WTC11 (cell line): ENCODE results near the gene STAM2. TPM values are rescaled to one million over a fixed set of nuclear protein-coding genes. Genes with fewer than 3 reads are reported as not detected.

ENCODE experiments used
- ATAC-seq: fragments of 200-7000 bp; cut with Tn5 transposase; 2 replicates; pipeline ENCODE4 v1.10.0; 2021; ENCODE audit warnings: mild to moderate bottlenecking, moderate library complexity
- CTCF ChIA-PET: fragments of 300-600 bp; sonication (Branson Sonifier 250); formaldehyde crosslinking; loops from one replicate; lab custom pipeline; 2021; ENCODE audit warnings: antibody characterized with exemption; lab: Charles Lee
- POLR2A ChIA-PET: fragments of 350-600 bp; sonication (Branson Sonifier 250); formaldehyde crosslinking; loops from one replicate; lab custom pipeline; 2021; ENCODE audit warnings: antibody characterized with exemption; lab: Charles Lee
- DNase-seq: peaks from one replicate; pipeline ENCODE4 v3.0.0; 2021; ENCODE audit warnings: low spot score
- H3K27ac Mint-ChIP-seq: 2 replicates; pipeline ENCODE4 v1.8.0; 2021; ENCODE audit warnings: mixed read lengths
- H3K27me3 Mint-ChIP-seq: 2 replicates; pipeline ENCODE4 v1.8.0; 2021; ENCODE audit warnings: low read depth, mild to moderate bottlenecking, moderate library complexity, mixed read lengths
- H3K36me3 Mint-ChIP-seq: 2 replicates; pipeline ENCODE4 v1.8.0; 2021; ENCODE audit warnings: mixed read lengths
- H3K4me1 Mint-ChIP-seq: 2 replicates; pipeline ENCODE4 v1.8.0; 2022; ENCODE audit warnings: mixed read lengths
- H3K4me3 Mint-ChIP-seq: 2 replicates; pipeline ENCODE4 v1.8.0; 2021; ENCODE audit warnings: mild to moderate bottlenecking, moderate library complexity, mixed read lengths
- H3K9me3 Mint-ChIP-seq: 2 replicates; pipeline ENCODE4 v1.8.0; 2021; ENCODE audit warnings: mixed read lengths
- E2F5 ChIP-seq: sonication (generic); formaldehyde crosslinking; IDR thresholded peaks from 2 replicates; pipeline ENCODE4 v1.8.1; 2022; ENCODE audit warnings: mild to moderate bottlenecking, moderate library complexity, missing genetic modification reagents
- GRHL2 ChIP-seq: fragments of 250-450 bp; sonication (Bioruptor Pico); IDR thresholded peaks from 2 replicates; pipeline ENCODE4 v1.8.0; 2022; ENCODE audit warnings: mild to moderate bottlenecking, moderate library complexity; ENCODE audit not compliant: insufficient replicate concordance, severe bottlenecking
- IRF2 ChIP-seq: sonication (generic); formaldehyde crosslinking; IDR thresholded peaks from 2 replicates; pipeline ENCODE4 v1.8.0; 2022; ENCODE audit warnings: low read depth, missing genetic modification reagents, borderline replicate concordance
- MXD4 ChIP-seq: fragments of 250-450 bp; sonication (Bioruptor Pico); IDR thresholded peaks from 2 replicates; pipeline ENCODE4 v1.8.0; 2021; ENCODE audit warnings: mild to moderate bottlenecking, moderate library complexity, borderline replicate concordance
- NFATC4 ChIP-seq: fragments of 250-450 bp; sonication (Bioruptor Pico); IDR thresholded peaks from 2 replicates; pipeline ENCODE4 v1.9.0; 2021; ENCODE audit warnings: mild to moderate bottlenecking
- NFE2L1 ChIP-seq: sonication (generic); formaldehyde crosslinking; IDR thresholded peaks from 2 replicates; pipeline ENCODE4 v1.8.1; 2023; ENCODE audit warnings: missing genetic modification reagents
- PRRX2 ChIP-seq: fragments of 250-450 bp; sonication (Bioruptor Pico); IDR thresholded peaks from 2 replicates; pipeline ENCODE4 v1.8.0; 2021; ENCODE audit warnings: mild to moderate bottlenecking
- SMAD3 ChIP-seq: sonication (generic); formaldehyde crosslinking; IDR thresholded peaks from 2 replicates; pipeline ENCODE4 v1.8.0; 2022; ENCODE audit warnings: missing genetic modification reagents, mild to moderate bottlenecking, borderline replicate concordance
- SOX15 ChIP-seq: fragments of 250-450 bp; sonication (Bioruptor Pico); IDR thresholded peaks from 2 replicates; pipeline ENCODE4 v1.9.0; 2021; ENCODE audit warnings: mild to moderate bottlenecking
- ZNF121 ChIP-seq: sonication (generic); formaldehyde crosslinking; IDR thresholded peaks from 2 replicates; pipeline ENCODE4 v1.8.0; 2023; ENCODE audit warnings: missing genetic modification reagents
- ZNF138 ChIP-seq: sonication (generic); formaldehyde crosslinking; conservative IDR thresholded peaks from 2 replicates; pipeline ENCODE4 v1.8.1; 2022; ENCODE audit warnings: mild to moderate bottlenecking, moderate library complexity, missing genetic modification reagents
- ZNF232 ChIP-seq: sonication (generic); formaldehyde crosslinking; IDR thresholded peaks from 2 replicates; pipeline ENCODE4 v1.8.0; 2022; ENCODE audit warnings: mild to moderate bottlenecking, missing genetic modification reagents
- ZNF317 ChIP-seq: sonication (generic); formaldehyde crosslinking; IDR thresholded peaks from 2 replicates; pipeline ENCODE4 v1.8.1; 2023; ENCODE audit warnings: low read depth, mild to moderate bottlenecking, moderate library complexity, missing genetic modification reagents, borderline replicate concordance
- ZNF396 ChIP-seq: fragments of 250-450 bp; sonication (Bioruptor Pico); IDR thresholded peaks from 2 replicates; pipeline ENCODE4 v1.8.0; 2021; ENCODE audit warnings: mild to moderate bottlenecking, moderate library complexity, borderline replicate concordance
- ZNF416 ChIP-seq: fragments of 250-450 bp; sonication (Bioruptor Pico); IDR thresholded peaks from 2 replicates; pipeline ENCODE4 v1.9.0; 2021; ENCODE audit warnings: mild to moderate bottlenecking, inconsistent platforms
- total RNA-seq: library from RNA; stranded (reverse); gene quantifications from 3 replicates; pipeline ENCODE4 v1.2.3, GENCODE V29; 2021
- TF ChIP-seq, protein P1 (sequence below): sonication (generic); formaldehyde crosslinking; IDR thresholded peaks from 2 replicates; pipeline ENCODE4 v1.8.0; 2022; ENCODE audit warnings: mild to moderate bottlenecking, missing genetic modification reagents
- TF ChIP-seq, protein P2 (sequence below): fragments of 200-600 bp; IDR thresholded peaks from 2 replicates; pipeline ENCODE4 v1.8.0; 2022; ENCODE audit warnings: antibody characterized with exemption
- TF ChIP-seq, protein P3 (sequence below): fragments of 250-450 bp; sonication (Bioruptor Pico); conservative IDR thresholded peaks from 2 replicates; pipeline ENCODE4 v1.9.0; 2021; ENCODE audit warnings: mild to moderate bottlenecking

The STAM2 gene
- total RNA-seq, 1 experiment from 2014 or later = 9.0 TPM

DNA sequence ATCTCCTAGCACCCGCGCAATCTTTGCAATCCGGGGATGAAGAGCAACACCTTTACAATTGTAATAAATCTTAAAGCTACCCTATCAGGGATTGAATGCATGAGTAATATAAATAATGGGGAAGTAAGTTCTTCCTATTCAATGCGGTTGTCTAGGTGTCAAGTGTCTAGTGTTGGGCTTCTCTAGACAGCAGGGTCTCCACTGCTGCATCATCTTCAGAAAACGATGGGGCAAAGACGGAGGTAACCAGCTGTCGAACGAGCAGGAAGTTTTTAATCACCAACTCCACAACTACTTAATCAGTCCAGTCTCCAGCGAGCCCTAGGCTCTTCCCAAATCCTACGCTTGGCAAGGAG, 573 bp downstream of the STAM2 start:
- peak overlapping the region; percentile 99 for H3K27ac Mint-ChIP-seq
- peak; percentile 8 for ATAC-seq
- peaks cover 25% of the 10 kb centered on the region for H3K9me3 Mint-ChIP-seq
- H3K36me3 Mint-ChIP-seq = peaks cover 16% of the 10 kb centered on the region
- peaks cover 10% of the 10 kb centered on the region for H3K4me1 Mint-ChIP-seq
- H3K4me3 Mint-ChIP-seq = peak overlapping the region; percentile 93
- no peak for TF ChIP-seq SMAD3 (CRISPR knock-in tag)
- no peak for TF ChIP-seq E2F5 (CRISPR knock-in tag)
- no peak for TF ChIP-seq ZNF396 (CRISPR knock-in tag)
- TF ChIP-seq ZNF317 (CRISPR knock-in tag) = no peak
- TF ChIP-seq, protein P1, sequence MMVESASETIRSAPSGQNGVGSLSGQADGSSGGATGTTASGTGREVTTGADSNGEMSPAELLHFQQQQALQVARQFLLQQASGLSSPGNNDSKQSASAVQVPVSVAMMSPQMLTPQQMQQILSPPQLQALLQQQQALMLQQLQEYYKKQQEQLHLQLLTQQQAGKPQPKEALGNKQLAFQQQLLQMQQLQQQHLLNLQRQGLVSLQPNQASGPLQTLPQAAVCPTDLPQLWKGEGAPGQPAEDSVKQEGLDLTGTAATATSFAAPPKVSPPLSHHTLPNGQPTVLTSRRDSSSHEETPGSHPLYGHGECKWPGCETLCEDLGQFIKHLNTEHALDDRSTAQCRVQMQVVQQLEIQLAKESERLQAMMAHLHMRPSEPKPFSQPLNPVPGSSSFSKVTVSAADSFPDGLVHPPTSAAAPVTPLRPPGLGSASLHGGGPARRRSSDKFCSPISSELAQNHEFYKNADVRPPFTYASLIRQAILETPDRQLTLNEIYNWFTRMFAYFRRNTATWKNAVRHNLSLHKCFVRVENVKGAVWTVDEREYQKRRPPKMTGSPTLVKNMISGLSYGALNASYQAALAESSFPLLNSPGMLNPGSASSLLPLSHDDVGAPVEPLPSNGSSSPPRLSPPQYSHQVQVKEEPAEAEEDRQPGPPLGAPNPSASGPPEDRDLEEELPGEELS (CRISPR knock-in tag) = no peak
- TF ChIP-seq ZNF232 (CRISPR knock-in tag) = no peak
- TF ChIP-seq, protein P2, sequence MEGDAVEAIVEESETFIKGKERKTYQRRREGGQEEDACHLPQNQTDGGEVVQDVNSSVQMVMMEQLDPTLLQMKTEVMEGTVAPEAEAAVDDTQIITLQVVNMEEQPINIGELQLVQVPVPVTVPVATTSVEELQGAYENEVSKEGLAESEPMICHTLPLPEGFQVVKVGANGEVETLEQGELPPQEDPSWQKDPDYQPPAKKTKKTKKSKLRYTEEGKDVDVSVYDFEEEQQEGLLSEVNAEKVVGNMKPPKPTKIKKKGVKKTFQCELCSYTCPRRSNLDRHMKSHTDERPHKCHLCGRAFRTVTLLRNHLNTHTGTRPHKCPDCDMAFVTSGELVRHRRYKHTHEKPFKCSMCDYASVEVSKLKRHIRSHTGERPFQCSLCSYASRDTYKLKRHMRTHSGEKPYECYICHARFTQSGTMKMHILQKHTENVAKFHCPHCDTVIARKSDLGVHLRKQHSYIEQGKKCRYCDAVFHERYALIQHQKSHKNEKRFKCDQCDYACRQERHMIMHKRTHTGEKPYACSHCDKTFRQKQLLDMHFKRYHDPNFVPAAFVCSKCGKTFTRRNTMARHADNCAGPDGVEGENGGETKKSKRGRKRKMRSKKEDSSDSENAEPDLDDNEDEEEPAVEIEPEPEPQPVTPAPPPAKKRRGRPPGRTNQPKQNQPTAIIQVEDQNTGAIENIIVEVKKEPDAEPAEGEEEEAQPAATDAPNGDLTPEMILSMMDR = no peak
- no peak for TF ChIP-seq IRF2 (CRISPR knock-in tag)
- TF ChIP-seq ZNF416 (CRISPR knock-in tag) = no peak
- TF ChIP-seq NFATC4 = no peak
- no peak for TF ChIP-seq SOX15
- TF ChIP-seq NFE2L1 = no peak
- no peak for TF ChIP-seq MXD4 (CRISPR knock-in tag)
- no peak for TF ChIP-seq PRRX2
- TF ChIP-seq ZNF138 (CRISPR knock-in tag) = no peak
- TF ChIP-seq GRHL2 = no peak
- CTCF ChIA-PET = interaction anchor here (1.5 to 2.3 kb wide), 6 partner anchors 129 to 460 kb away, joined by 4 to 42 read pairs (median 6); no protein-coding TSS in a partner anchor
- POLR2A ChIA-PET = no interaction called here
- DNase-seq = no peak
- peaks cover 13% of the 10 kb centered on the region for H3K27me3 Mint-ChIP-seq

DNA sequence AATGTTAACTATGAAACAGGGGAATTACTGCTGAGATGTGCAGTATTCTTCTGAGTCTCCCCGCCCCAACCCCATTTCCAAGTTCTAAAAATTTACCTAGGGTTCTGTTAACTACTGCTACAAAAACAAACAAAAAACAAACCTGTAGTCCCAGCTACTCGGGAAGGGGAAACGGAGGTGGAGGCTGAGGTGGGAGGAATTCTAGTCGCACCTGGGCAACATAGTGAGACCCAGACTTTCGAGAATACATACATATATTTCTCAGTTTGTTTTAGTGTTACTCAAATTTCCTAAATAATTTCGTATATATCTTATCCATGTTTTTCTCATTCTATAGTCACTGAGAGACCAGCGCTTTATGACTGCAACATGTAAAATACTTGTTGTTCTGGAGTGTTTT, 989 bp downstream of the STAM2 start:
- H3K27me3 Mint-ChIP-seq = peaks cover 9% of the 10 kb centered on the region
- peak overlapping the region; percentile 99; the same call in 1 of the 2 replicates for H3K27ac Mint-ChIP-seq
- ChIA-PET POLR2A (no interaction called here), CTCF (interaction anchor here (1.7 to 2.1 kb wide), 2 partner anchors 136 to 138 kb away, joined by 8 to 11 read pairs; no protein-coding TSS in a partner anchor)
- H3K9me3 Mint-ChIP-seq = peaks cover 21% of the 10 kb centered on the region
- ATAC-seq (no peak), DNase-seq (no peak)
- H3K4me1 Mint-ChIP-seq = peaks cover 10% of the 10 kb centered on the region
- 0 out of 2 replicates have a peak, but pooled peaks have one; percentile 54 for TF ChIP-seq ZNF121 (CRISPR knock-in tag)
- TF ChIP-seq, protein P3, sequence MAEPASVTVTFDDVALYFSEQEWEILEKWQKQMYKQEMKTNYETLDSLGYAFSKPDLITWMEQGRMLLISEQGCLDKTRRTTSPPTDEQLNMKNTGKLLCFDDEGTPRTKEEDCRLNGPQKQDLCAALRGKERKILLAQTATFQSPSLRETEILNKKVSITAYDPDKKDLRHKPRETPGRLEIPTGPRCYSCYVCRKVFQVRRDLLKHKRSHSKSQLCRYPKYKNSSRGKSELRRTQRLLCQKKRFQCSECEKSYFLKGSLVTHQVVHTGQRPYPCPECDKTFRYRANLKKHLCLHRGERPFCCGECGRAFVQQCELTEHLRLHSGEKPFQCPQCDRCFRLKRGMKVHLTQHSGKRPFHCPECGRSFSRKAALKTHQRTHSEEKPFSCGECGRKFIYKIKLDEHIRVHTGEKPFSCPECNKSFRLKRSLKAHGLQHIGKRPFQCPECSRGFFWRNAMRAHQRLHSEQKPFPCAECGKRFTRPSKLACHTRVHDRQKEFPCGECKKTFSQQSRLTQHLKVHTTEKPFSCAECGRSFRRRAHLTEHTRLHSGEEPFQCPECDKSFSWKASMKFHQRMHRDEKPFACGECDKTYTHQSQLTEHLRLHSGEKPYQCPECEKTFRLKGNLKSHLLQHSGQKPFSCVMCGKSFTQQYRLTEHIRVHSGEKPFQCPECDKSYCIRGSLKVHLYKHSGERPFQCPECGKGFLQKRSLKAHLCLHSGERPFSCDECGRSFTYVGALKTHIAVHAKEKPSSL (CRISPR knock-in tag) = no peak
- peaks cover 11% of the 10 kb centered on the region for H3K36me3 Mint-ChIP-seq
- H3K4me3 Mint-ChIP-seq = peak overlapping the region; percentile 93
